Frontal cortex (tissue), 4 donors: Measurements from ENCODE around the gene NR6A1. TPM values are rescaled to one million over a fixed set of nuclear protein-coding genes. Genes with fewer than 3 reads are reported as not detected.
A peak's percentile ranks its signal among the peaks of the same experiment; 100 is the strongest.

Experiments
- DNase-seq, 2 donors: peaks; one replicate each; pipeline ENCODE4 v3.0.0; 2012; ENCODE audit warnings: low spot score in 2 of 2
- FAIRE-seq: peaks from 2 replicates; lab custom pipeline; 2012; peaks lifted over from hg19 to GRCh38; lab: Jason Lieb, UNC
- total RNA-seq: library from RNA; depleted of rRNA; stranded (reverse); fragments of >200 nt; gene quantifications from one replicate; pipeline ENCODE4 v1.2.3, GENCODE V29; 2014
- donor health status: control.
- donor health status: control.
- donor health status: control.

Gene NR6A1
- total RNA-seq, 1 donor from 2014 or later: 1.6 TPM

- FAIRE-seq (no peak), DNase-seq (no peak)
These were observed 213.2 kb downstream of the NR6A1 start for GRCh38 chr9:124557895-124558294.

DNA sequence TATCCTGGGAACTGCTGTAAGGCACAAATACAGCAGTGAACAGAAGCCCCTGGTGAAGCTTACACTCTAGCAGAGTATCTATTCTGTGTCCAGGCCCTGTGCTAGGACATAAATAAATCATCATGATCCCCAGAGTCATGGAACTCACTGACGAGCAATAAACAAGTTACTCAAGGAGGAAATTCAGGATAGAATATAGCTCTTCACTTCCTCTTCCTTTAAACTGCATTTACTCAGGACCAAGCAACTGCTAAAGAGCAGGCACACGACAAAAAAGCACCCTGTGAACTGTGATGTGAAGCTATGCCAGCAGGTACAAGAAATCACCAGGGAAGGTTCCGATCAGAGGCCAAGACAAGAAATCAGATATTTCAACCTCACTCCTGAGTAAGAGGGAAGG lies 216.1 kb downstream of the NR6A1 start:
- FAIRE-seq: no peak
- no peak for DNase-seq

DNA sequence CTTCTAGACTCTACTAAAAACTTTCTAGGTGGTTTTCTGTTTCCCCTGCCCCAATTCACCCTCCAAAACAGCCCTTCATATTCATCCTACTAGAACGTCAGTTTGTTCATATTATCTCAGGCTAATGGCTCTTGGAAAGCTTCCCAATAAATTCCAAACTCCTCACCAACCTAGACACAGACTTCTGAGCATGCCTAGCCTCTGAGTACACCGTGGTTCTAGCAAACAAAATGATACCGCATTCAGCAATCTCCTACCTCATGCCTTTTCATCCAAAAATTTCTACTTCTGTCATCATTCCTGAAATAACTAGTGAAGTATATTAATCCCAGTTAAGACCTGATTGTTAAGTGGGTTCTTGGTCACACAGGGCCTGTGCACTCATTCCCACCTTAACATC lies 217.4 kb downstream of the NR6A1 start:
- DNase-seq (no peak), FAIRE-seq (no peak)

- no peak for DNase-seq
- no peak for FAIRE-seq
These were observed 218.9 kb downstream of the NR6A1 start for GRCh38 chr9:124552273-124552605.

- FAIRE-seq (no peak), DNase-seq (peak; percentile 11 to 50)
These were observed 219.4 kb downstream of the NR6A1 start for GRCh38 chr9:124551472-124552272.

DNA sequence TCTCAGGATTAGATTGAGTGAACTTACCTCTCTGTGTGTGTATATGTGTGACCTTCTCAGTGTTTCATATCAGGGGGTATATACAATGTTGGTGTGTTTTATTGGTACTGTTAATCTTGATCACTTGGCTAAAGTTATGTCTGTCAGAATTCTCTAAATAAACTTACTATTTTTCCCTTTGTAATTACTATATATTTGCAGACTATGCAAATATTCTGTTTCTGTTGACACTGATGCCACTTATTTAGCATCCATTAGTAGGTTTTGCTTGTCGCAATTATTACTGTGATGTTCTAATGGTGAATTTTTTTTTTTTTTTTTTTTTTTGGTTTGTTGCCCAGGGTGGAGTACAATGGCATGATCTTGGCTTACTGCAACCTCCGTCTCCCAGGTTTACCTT lies 221.0 kb downstream of the NR6A1 start:
- DNase-seq (no peak), FAIRE-seq (no peak)

DNA sequence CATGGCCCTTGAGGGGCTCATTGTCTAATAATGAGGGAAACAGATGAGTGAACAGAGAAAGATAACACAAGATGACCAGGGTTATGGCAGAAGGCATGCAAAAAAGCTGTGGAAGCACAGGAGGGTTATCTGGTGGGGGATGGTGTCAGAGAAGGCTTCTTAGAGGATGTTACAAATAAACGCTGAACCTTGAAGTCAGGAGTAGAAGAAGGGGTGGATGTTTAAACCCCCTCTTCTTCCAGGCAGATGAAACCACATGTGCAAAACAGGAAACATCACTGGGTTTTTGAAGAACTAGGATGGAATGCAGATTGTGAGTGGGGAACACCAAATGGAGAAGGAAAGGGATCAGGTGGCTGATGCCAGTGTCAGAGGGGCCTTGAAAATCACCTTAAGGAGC lies 222.1 kb downstream of the NR6A1 start:
- no peak for FAIRE-seq
- DNase-seq: no peak

DNA sequence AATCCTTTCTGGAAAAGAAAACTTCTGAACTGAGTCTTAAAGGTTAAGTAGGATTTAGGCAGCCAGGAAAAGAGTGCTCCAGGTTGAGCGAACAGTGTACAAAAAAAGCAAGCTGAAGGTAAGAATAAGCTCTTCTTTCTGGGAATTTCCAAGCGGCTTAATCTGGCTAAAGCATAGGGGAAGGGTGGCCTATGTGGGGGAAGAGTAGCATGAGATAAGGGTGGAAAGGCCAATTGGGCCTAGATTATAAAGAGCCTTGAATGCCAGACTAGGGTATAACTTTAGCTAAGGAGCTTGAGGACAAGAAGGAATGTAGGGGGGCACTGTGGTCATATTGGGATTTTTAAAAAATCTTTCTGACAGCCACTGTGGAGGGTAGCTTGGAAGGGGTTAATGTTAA lies 226.6 kb downstream of the NR6A1 start:
- no peak for FAIRE-seq

GRCh38 chr9:124541824-124542223 lies 229.3 kb downstream of the NR6A1 start:
- FAIRE-seq: no peak
- no peak for DNase-seq

More for the DNA sequence above, 226.6 kb downstream of the NR6A1 start:
- DNase-seq: no peak

- FAIRE-seq: no peak
These were observed 233.2 kb downstream of the NR6A1 start for GRCh38 chr9:124537926-124538325.

GRCh38 chr9:124535846-124536245 lies 235.3 kb downstream of the NR6A1 start:
- FAIRE-seq (no peak), DNase-seq (no peak)

More at GRCh38 chr9:124537926-124538325, 233.2 kb downstream of the NR6A1 start:
- no peak for DNase-seq

DNA sequence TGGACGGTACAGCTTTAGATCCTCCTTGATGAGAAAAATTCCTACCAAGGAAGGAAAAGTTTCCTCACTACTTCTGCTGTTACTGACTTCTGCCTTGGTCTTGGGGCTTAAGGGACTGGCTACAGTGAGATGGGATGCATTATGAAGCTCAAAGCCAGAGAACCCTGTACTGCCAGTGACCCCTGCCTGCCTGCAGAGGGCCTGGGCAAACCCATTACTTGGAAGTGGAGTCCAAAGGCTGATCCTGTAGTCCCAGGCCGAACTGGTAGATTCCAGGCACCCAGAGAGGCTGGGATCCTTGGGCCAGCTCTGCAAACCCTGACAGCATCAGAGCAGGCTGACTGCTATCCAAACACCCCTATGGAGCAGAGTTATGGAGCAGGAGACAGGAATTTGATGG lies 238.2 kb downstream of the NR6A1 start:
- DNase-seq (no peak), FAIRE-seq (no peak)

DNA sequence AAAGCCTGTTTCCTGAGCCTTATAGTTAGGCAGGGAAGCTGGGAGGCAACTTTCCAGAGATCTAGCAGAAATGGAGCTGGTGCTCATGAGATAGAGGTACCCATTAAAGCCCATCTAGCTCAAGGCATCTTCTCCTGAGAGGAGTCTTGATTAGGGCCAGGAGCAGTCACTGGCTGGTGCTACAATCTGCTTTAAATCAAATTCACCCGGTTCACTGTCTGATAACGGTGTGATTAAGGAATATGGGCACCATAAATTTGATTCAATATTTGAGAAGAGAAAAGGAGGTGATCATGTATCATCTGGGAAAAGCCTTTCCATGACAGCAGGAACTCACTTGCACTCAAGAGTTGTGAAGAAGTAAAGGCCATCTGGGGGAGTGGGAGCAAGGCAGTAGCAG lies 240.0 kb downstream of the NR6A1 start:
- no peak for DNase-seq
- no peak for FAIRE-seq

GRCh38 chr9:124530246-124530645 lies 240.9 kb downstream of the NR6A1 start:
- DNase-seq (no peak), FAIRE-seq (no peak)

DNA sequence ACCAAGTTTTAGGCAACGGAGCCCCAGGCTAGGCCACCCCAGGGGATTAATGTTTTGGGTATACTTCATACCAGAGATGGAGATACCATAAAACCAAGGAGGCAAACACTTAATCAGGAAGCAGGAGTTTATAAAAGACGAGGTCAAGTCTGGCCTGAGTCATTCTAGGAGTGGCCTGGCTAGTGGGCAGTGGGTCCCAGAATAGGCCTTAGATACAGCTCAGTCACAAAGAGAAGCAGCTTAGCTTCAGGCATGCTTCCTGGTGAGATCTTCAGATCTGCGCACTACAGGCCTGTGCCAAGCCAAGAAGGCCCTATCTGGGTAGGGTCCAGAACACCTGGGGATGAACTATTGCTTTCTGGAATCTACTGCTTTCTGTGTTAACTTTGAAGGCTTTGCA lies 243.3 kb downstream of the NR6A1 start:
- FAIRE-seq: no peak
- no peak for DNase-seq

- DNase-seq (no peak), FAIRE-seq (no peak)
These were observed 244.9 kb downstream of the NR6A1 start for GRCh38 chr9:124526174-124526573.

- DNase-seq: no peak
- no peak for FAIRE-seq
These were observed 248.7 kb downstream of the NR6A1 start for GRCh38 chr9:124522121-124523098.

GRCh38 chr9:124521142-124521541 lies 250.0 kb downstream of the NR6A1 start:
- FAIRE-seq (no peak), DNase-seq (no peak)

DNA sequence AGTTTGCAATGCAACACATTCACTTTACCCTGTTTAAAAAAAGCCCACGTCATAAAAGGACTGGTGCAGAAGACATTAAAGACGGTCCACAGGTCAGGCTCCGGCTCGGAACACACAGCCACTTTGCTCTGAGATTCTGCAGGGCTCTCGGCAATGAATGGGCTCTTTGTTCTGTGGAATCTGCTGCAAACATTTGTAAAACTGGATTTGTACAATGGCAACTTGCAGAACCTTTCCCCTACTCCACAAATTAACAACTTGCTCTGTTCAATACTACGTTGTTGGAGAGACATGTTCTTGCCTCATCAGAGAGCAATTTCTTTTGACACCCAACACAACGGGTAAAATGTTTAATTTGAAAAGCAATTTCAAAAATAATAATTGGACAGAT lies 250.9 kb downstream of the NR6A1 start:
- FAIRE-seq (no peak), DNase-seq (no peak)

DNA sequence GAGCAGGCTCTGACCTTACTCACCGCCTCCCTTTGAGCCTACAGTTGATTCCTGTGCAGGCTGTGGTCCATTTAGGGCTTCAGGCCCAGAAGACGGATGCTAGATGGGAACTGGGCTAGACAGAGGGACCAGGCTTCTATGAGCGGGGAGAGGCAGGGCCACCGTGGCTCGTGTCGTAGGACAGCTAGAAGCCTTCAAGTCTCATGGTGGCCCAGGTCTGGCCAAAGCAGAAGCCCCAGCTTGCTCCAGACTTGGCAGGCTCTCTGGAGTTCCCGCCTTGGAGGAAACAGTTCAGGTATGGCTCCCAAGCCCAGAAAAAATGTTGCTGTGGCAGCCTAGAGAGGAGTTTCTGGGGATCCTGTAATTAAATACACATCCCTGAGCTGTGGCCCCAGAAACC lies 253.0 kb downstream of the NR6A1 start:
- FAIRE-seq: no peak

GRCh38 chr9:124517600-124517999 lies 253.5 kb downstream of the NR6A1 start:
- DNase-seq: no peak
- no peak for FAIRE-seq

More for the DNA sequence above, 253.0 kb downstream of the NR6A1 start:
- DNase-seq: no peak
